Measurements from ENCODE around the gene ZNF57.
A peak's percentile ranks its signal among the peaks of the same experiment; 100 is the strongest.

Gene ZNF57

GRCh38 chr19:2945575-2946184 lies 45.0 kb downstream of the ZNF57 start (continued):
- TF ChIP-seq ZNF398 (tag by site-specific recombination; IDR thresholded peaks at IDR 0.05): no peak
- no peak for TF ChIP-seq ZNF501 (tag by site-specific recombination; IDR thresholded peaks at IDR 0.05)
- no peak for TF ChIP-seq ZNF174 (tag by site-specific recombination; IDR thresholded peaks at IDR 0.05)
- TF ChIP-seq ZNF394 (tag by site-specific recombination; IDR thresholded peaks at IDR 0.05; ENCODE audit: borderline replicate concordance): peak; percentile 94; the same call in 1 of the 2 replicates
- no peak for TF ChIP-seq OVOL3 (tag by site-specific recombination; IDR thresholded peaks at IDR 0.05)
- TF ChIP-seq, protein P1, sequence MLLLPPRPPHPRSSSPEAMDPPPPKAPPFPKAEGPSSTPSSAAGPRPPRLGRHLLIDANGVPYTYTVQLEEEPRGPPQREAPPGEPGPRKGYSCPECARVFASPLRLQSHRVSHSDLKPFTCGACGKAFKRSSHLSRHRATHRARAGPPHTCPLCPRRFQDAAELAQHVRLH (tag by site-specific recombination; IDR thresholded peaks at IDR 0.05): no peak; the same call in 1 of the 2 replicates

- ChIA-PET CTCF (interaction anchor here (0.5 to 4.0 kb wide), 20 partner anchors 12 to 355 kb away, joined by 3 to 20 read pairs (median 4); partner anchors contain the start of genes ZNF555 and ZNF57), POLR2A (interaction anchor here (0.9 to 2.0 kb wide), 29 partner anchors 9 to 784 kb away, joined by 3 to 35 read pairs (median 5); partner anchors contain the start of genes GADD45B, GNG7, NCLN and SGTA)
- peak overlapping the region; percentile 70 for H3K27ac ChIP-seq (ENCODE audit: extremely low read depth, low read depth, low read length)
- H3K4me3 ChIP-seq (ENCODE audit: low read depth, low read length): peak overlapping the region; percentile 82
- no peaks in the 10 kb centered on the region; a peak in 1 of 3 replicates for H3K36me3 ChIP-seq (ENCODE audit: control insufficient read depth in 2 of 2, insufficient read depth in 1 of 2, low read length in 2 of 2)
- TF ChIP-seq IKZF3 (tag by site-specific recombination; IDR thresholded peaks at IDR 0.05) (0 out of 2 replicates have a peak, but pooled peaks have one; percentile 5), ZNF274 (IDR thresholded peaks at IDR 0.05; ENCODE audit: low read length) (no peak), ZNF274 (tag by site-specific recombination; IDR thresholded peaks at IDR 0.05; ENCODE audit: borderline replicate concordance) (no peak), SP7 (tag by site-specific recombination; IDR thresholded peaks at IDR 0.05) (no peak), ZNF174 (tag by site-specific recombination; IDR thresholded peaks at IDR 0.05) (no peak), REPIN1 (tag by site-specific recombination; IDR thresholded peaks at IDR 0.05; ENCODE audit: low read depth) (no peak), HOXD13 (CRISPR knock-in tag; IDR thresholded peaks at IDR 0.05; ENCODE audit: borderline replicate concordance) (no peak), ZNF398 (tag by site-specific recombination; IDR thresholded peaks at IDR 0.05) (no peak), ZNF660 (tag by site-specific recombination; IDR thresholded peaks at IDR 0.05) (0 out of 2 replicates have a peak, but pooled peaks have one; percentile 11), ZFP37 (tag by site-specific recombination; IDR thresholded peaks at IDR 0.05) (no peak)
- peaks cover 4% of the 10 kb centered on the region; the same call in 1 of the 2 replicates for H3K4me1 ChIP-seq (ENCODE audit: control insufficient read depth, insufficient read depth, low read length)
- H3K9me3 ChIP-seq (ENCODE audit: control insufficient read depth, insufficient read depth, low read depth, low read length): no peaks in the 10 kb centered on the region
Measured at GRCh38 chr19:2949939-2950285, 49.2 kb downstream of the ZNF57 start.

DNA sequence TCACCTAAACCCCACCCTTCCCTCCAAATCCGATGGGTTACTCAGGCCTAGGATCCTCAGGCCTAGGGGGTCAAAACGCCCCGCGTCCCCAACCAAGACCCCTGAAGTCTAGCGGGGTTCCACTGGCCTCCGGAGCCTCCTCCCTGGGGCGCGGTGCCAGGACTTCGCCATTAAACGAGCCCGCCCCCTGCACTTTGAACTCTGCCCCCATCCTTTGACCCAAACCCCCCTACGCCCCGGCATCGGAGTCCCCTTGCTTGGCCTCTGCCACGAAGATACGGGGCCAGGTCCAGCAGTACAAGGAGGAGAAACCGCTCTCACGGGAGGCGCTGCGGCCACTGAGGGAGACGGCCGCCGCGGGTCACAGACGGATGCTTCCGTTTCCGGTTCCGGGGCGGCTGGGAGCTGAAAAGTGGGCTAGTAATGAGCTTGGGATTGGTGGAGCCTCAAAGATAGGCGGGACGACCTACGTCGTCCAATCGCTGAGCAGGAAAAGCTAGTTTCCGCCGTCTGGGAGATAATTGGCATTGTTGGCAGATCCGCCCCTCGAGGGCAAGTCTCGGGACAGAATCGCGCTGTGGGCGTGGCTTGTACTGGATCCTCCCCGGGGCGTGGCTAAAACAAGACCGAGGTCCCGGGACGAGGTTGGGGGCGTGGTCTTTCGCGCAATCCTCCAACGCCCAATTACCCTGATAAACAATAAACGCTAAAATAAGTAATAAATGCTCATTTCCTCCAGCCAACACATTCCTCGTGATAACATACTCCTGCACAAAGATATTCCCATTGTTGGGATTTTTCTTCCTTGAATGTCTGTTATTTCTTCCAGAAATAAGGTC lies 49.8 kb downstream of the ZNF57 start:
- H3K9me3 ChIP-seq (ENCODE audit: control insufficient read depth, insufficient read depth, low read depth, low read length): no peaks in the 10 kb centered on the region
- H3K4me3 ChIP-seq (ENCODE audit: low read depth, low read length): peak overlapping the region; percentile 82
- H3K27ac ChIP-seq (ENCODE audit: extremely low read depth, low read depth, low read length): peak overlapping the region; percentile 70
- CTCF ChIA-PET: interaction anchor here (0.5 to 4.0 kb wide), 32 partner anchors 10 to 497 kb away, joined by 3 to 20 read pairs (median 4); partner anchors contain the start of genes ZNF555 and ZNF57
- POLR2A ChIA-PET: interaction anchor here (0.6 to 2.0 kb wide), 46 partner anchors 8 to 784 kb away, joined by 3 to 35 read pairs (median 5); partner anchors contain the start of genes GADD45B, GNG7, NCLN and SGTA
- H3K36me3 ChIP-seq (ENCODE audit: control insufficient read depth in 2 of 2, insufficient read depth in 1 of 2, low read length in 2 of 2): no peaks in the 10 kb centered on the region; a peak in 1 of 3 replicates
- peaks cover 4% of the 10 kb centered on the region; the same call in 1 of the 2 replicates for H3K4me1 ChIP-seq (ENCODE audit: control insufficient read depth, insufficient read depth, low read length)
- TF ChIP-seq ZBTB21 (tag by site-specific recombination; IDR thresholded peaks at IDR 0.05): peak; percentile 61; the same call in 1 of the 2 replicates
- TF ChIP-seq ZNF791 (tag by site-specific recombination; IDR thresholded peaks at IDR 0.05): no peak
- TF ChIP-seq, protein P2, sequence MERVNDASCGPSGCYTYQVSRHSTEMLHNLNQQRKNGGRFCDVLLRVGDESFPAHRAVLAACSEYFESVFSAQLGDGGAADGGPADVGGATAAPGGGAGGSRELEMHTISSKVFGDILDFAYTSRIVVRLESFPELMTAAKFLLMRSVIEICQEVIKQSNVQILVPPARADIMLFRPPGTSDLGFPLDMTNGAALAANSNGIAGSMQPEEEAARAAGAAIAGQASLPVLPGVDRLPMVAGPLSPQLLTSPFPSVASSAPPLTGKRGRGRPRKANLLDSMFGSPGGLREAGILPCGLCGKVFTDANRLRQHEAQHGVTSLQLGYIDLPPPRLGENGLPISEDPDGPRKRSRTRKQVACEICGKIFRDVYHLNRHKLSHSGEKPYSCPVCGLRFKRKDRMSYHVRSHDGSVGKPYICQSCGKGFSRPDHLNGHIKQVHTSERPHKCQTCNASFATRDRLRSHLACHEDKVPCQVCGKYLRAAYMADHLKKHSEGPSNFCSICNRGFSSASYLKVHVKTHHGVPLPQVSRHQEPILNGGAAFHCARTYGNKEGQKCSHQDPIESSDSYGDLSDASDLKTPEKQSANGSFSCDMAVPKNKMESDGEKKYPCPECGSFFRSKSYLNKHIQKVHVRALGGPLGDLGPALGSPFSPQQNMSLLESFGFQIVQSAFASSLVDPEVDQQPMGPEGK (tag by site-specific recombination; IDR thresholded peaks at IDR 0.05): peak; percentile 72
- TF ChIP-seq ZNF654 (tag by site-specific recombination; IDR thresholded peaks at IDR 0.05; ENCODE audit: low read depth): no peak
- no peak for TF ChIP-seq ZNF837 (tag by site-specific recombination; IDR thresholded peaks at IDR 0.05)
- TF ChIP-seq ZNF23 (tag by site-specific recombination; IDR thresholded peaks at IDR 0.05; ENCODE audit: borderline replicate concordance): no peak
- TF ChIP-seq ZSCAN30 (tag by site-specific recombination; IDR thresholded peaks at IDR 0.05): peak; percentile 62; the same call in 1 of the 2 replicates
- TF ChIP-seq ZNF366 (tag by site-specific recombination; conservative IDR thresholded peaks at IDR 0.05): no peak
- TF ChIP-seq ZNF140 (tag by site-specific recombination; IDR thresholded peaks at IDR 0.05): no peak
- no peak for TF ChIP-seq ZNF544 (tag by site-specific recombination; IDR thresholded peaks at IDR 0.05)
- no peak for TF ChIP-seq ZNF621 (tag by site-specific recombination; IDR thresholded peaks at IDR 0.05)
- peak; percentile 96 for TF ChIP-seq SP3 (tag by site-specific recombination; IDR thresholded peaks at IDR 0.05)
